Smooth muscle cell (in vitro differentiated cells): ENCODE measurements around the gene KHDC1L. TPM values are rescaled to one million over a fixed set of nuclear protein-coding genes. Genes with fewer than 3 reads are reported as not detected.

Experiments used
- DNase-seq: peaks from one replicate; lab custom pipeline; 2025; ENCODE audit not compliant: unreplicated experiment; lab: John Stamatoyannopoulos, UW
- H2AFZ ChIP-seq: fragments of 200-600 bp; sonication (generic); 2 replicates; pipeline ENCODE4 v1.6.0; 2016; ENCODE audit warnings: antibody characterized with exemption, low read depth, mild to moderate bottlenecking
- H3F3A ChIP-seq: fragments of 200-600 bp; sonication (generic); 2 replicates; pipeline ENCODE4 v1.6.0; 2017; ENCODE audit warnings: antibody characterized with exemption, low read depth
- H3K27ac ChIP-seq: fragments of 200-600 bp; sonication (generic); 2 replicates; pipeline ENCODE4 v1.5.1; 2016; ENCODE audit warnings: low read depth, mild to moderate bottlenecking
- H3K27me3 ChIP-seq: fragments of 200-600 bp; sonication (generic); 2 replicates; pipeline ENCODE4 v1.6.1; 2016; ENCODE audit warnings: low read depth, mild to moderate bottlenecking
- H3K36me3 ChIP-seq: fragments of 200-600 bp; sonication (generic); 2 replicates; pipeline ENCODE4 v1.5.1; 2016; ENCODE audit warnings: low read depth
- H3K4me1 ChIP-seq: fragments of 200-600 bp; sonication (generic); 2 replicates; pipeline ENCODE4 v1.5.1; 2016; ENCODE audit warnings: low read depth
- H3K4me2 ChIP-seq: fragments of 200-600 bp; sonication (generic); 2 replicates; pipeline ENCODE4 v1.6.0; 2016; ENCODE audit warnings: mild to moderate bottlenecking
- H3K4me3 ChIP-seq: fragments of 200-600 bp; sonication (generic); 2 replicates; pipeline ENCODE4 v1.5.1; 2016; ENCODE audit warnings: mild to moderate bottlenecking
- H3K79me2 ChIP-seq: fragments of 200-600 bp; sonication (generic); 2 replicates; pipeline ENCODE4 v1.6.0; 2016; ENCODE audit warnings: low read depth, mild to moderate bottlenecking
- H3K9ac ChIP-seq: fragments of 200-600 bp; sonication (generic); 2 replicates; pipeline ENCODE4 v1.6.0; 2016; ENCODE audit warnings: low read depth
- H3K9me3 ChIP-seq: fragments of 200-600 bp; sonication (generic); replicated peaks from 2 replicates; pipeline ENCODE4 v1.5.1; 2016; ENCODE audit warnings: low read depth
- H4K20me1 ChIP-seq: fragments of 200-600 bp; sonication (generic); 2 replicates; pipeline ENCODE4 v1.6.0; 2016; ENCODE audit warnings: low read depth
- CTCF ChIP-seq: fragments of 200-600 bp; sonication (generic); IDR thresholded peaks from 2 replicates; pipeline ENCODE4 v1.5.1; 2017; ENCODE audit warnings: borderline replicate concordance, mild to moderate bottlenecking, antibody characterized with exemption; ENCODE audit not compliant: insufficient read depth, poor library complexity, severe bottlenecking
- WGBS: methylation state at CpG from one replicate; pipeline ENCODE4 v1.1.7; 2016; ENCODE audit warnings: low lambda C conversion rate; 5-methylcytosine and 5-hydroxymethylcytosine counted together
- polyA plus RNA-seq: library from polyadenylated mRNA; unstranded; fragments of >200 nt; fragmentation: Nextera tagmentation; extraction: Ambion mirVana; gene quantifications from 2 replicates; pipeline ENCODE4 v1.2.1, GENCODE V29; 2016
- total RNA-seq: library from RNA; depleted of rRNA; stranded (reverse); fragments of >200 nt; gene quantifications from 2 replicates; pipeline ENCODE4 v1.2.3, GENCODE V29; 2014

KHDC1L gene
- total and polyA plus RNA-seq, 2 experiments from 2014 or later, result not detected

DNA sequence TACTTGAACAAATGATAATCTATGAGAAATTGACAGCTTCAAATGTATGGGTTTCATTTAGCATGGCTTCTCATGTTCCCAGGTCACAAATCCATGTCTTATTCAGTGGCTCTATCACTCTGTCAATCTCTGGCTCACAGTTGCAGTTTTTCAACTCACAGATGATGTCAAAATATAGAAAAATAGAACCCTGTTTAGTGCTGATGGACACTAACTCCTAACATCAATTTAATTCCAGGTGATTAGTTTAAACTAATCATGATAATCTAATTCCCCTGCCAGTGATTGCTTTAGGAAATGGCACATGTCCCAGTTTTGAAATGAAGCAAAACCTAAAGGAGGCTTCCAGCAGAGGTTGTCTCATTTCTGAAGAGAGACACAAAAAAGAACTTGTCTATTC is 24.7 kb upstream of the KHDC1L start:
- Histone ChIP-seq H3K79me2 (no peaks in the 10 kb centered on the region), H3K36me3 (no peaks in the 10 kb centered on the region), H4K20me1 (no peaks in the 10 kb centered on the region), H3K27me3 (no peaks in the 10 kb centered on the region), H3F3A (no peaks in the 10 kb centered on the region), H3K9ac (no peak overlapping the region), H3K4me1 (no peaks in the 10 kb centered on the region), H3K9me3 (no peaks in the 10 kb centered on the region), H3K4me3 (no peak overlapping the region), H2AFZ (no peak overlapping the region), H3K27ac (no peak overlapping the region), H3K4me2 (no peak overlapping the region)
- no peak for DNase-seq
- TF ChIP-seq CTCF, result no peak

DNA sequence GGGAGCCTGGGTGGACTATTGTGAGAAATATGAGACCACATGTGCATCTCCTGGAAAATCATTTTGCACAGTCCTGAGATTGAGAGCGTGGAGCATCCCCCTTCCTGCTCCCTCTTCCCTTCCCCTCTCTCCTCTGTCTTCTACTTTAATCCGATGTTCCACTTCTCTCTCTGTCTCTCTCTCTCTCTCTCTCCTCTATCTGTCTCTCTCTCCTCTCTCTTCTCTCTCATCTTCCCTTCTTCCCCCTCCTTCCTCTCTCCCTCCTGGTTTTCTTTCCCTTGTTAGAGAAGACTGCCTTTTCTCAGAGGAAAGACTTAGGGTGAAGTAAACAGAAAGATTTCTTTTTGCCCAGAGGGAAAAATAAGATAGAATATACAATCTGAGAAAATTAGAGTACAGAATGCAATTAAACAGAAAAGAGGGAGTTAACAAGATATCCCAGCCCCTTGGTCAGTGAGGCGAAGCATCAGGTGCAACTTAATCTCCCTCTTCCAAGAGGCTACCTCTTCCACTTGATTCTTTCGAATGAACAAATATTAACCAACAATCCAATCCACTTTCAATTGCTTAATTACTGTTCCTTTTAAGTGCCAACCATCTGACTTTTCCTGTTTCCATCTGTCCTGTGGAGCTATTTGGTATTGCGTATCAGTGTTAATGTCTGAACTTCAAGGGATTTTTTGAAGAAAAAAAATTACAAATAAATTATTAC is 23.1 kb upstream of the KHDC1L start:
- no peak for DNase-seq
- H3K9ac ChIP-seq, result no peak overlapping the region
- no peak overlapping the region for H3K4me2 ChIP-seq
- no peaks in the 10 kb centered on the region for H3K4me1 ChIP-seq
- 97% methylated on average over 5 of the region's 5 CpGs for WGBS
- H3K9me3 ChIP-seq, result no peaks in the 10 kb centered on the region
- H4K20me1 ChIP-seq, result no peaks in the 10 kb centered on the region
- H3F3A ChIP-seq, result no peaks in the 10 kb centered on the region
- H3K4me3 ChIP-seq, result no peak overlapping the region
- no peaks in the 10 kb centered on the region for H3K79me2 ChIP-seq
- H3K27me3 ChIP-seq, result no peaks in the 10 kb centered on the region
- no peak for TF ChIP-seq CTCF
- H3K36me3 ChIP-seq, result no peaks in the 10 kb centered on the region
- no peak overlapping the region for H2AFZ ChIP-seq
- no peak overlapping the region for H3K27ac ChIP-seq

DNA sequence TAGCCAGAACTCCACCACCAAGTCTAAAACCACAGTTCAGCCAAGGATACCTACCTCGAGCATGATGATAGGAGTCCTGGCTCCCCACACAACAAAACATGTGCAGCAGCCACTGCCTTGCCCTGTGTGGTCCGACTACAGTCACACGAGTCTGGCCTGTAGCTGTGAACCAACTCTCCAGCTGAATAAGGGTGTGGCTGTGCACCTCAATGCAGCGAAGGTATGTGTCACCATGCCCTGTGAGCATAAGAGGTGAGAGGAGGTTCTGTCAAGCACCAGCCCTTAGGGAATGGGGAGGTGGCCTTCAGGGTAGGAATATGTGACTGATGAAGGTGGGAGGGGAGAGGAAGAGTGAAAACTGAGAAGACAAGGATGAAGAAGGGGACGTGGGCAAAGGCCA is 16.7 kb upstream of the KHDC1L start:
- Histone ChIP-seq H3K4me1 (no peaks in the 10 kb centered on the region), H3K9ac (no peak overlapping the region), H3K79me2 (no peaks in the 10 kb centered on the region), H3K36me3 (no peaks in the 10 kb centered on the region), H3K4me3 (no peak overlapping the region), H2AFZ (no peak overlapping the region), H3K27ac (no peak overlapping the region), H4K20me1 (no peaks in the 10 kb centered on the region), H3K9me3 (no peaks in the 10 kb centered on the region), H3F3A (no peaks in the 10 kb centered on the region), H3K27me3 (no peaks in the 10 kb centered on the region), H3K4me2 (no peak overlapping the region)
- WGBS, result 88% methylated on average over 5 of the region's 5 CpGs
- TF ChIP-seq CTCF, result no peak
- no peak for DNase-seq

DNA sequence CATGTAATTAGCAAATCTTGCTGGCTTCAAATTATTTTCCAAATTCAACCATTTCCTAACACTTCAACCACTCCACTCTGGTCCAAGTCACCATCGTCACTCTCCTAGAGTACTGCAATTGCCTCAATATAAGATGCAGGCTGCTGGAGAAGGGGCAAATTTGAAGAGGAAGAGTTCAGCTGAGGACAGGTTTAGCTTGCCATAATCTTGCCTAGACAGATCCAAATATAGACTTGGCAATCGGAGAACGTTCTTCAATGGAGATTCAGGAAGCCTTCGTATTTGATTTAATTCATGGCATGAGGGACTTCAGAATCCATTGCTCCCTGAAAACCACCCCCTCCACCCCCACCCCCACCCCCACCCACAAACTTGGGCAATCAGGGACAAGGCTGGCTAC is 15.4 kb upstream of the KHDC1L start:
- Histone ChIP-seq H3K9ac (no peak overlapping the region), H3K27me3 (no peaks in the 10 kb centered on the region), H3K9me3 (no peaks in the 10 kb centered on the region), H3K79me2 (no peaks in the 10 kb centered on the region), H4K20me1 (no peaks in the 10 kb centered on the region), H3K27ac (no peak overlapping the region), H3K4me1 (no peaks in the 10 kb centered on the region), H3K36me3 (no peaks in the 10 kb centered on the region), H3F3A (no peaks in the 10 kb centered on the region), H2AFZ (no peak overlapping the region), H3K4me2 (no peak overlapping the region), H3K4me3 (no peak overlapping the region)
- WGBS, result 96% methylated on average over 4 of the region's 4 CpGs
- no peak for TF ChIP-seq CTCF
- no peak for DNase-seq
